H1 (cell line): ENCODE results near the gene SPATA31E1. TPM values are rescaled to one million over a fixed set of nuclear protein-coding genes. Genes with fewer than 3 reads are reported as not detected.

Experiments used
- KDM5A ChIP-seq: fragments of 200-600 bp; IDR thresholded peaks from 2 replicates; pipeline ENCODE4 v1.7.1; 2012; ENCODE audit warnings: mild to moderate bottlenecking, low read length, inconsistent platforms, mixed read lengths
- RAD21 ChIP-seq, 2 experiments: IDR thresholded peaks in 1 of 2; conservative IDR thresholded peaks in 1 of 2; 2 replicates each; pipeline ENCODE4 v1.6.1; 2011; ENCODE audit warnings: low read depth in 2 of 2, low read length in 2 of 2, improper control_type of control experiment in 1 of 2, inconsistent platforms in 1 of 2, mild to moderate bottlenecking in 1 of 2, moderate library complexity in 1 of 2
- RNF2 ChIP-seq: fragments of 200-900, 300-1000 bp; sonication (generic); IDR thresholded peaks from 2 replicates; pipeline ENCODE4 v1.7.1; 2016; ENCODE audit warnings: borderline replicate concordance, low read depth, mild to moderate bottlenecking, antibody characterized with exemption, low read length; ENCODE audit not compliant: poor library complexity, severe bottlenecking; ENCODE audit errors: missing control alignments
- ZNF274 ChIP-seq: IDR thresholded peaks from 2 replicates; pipeline ENCODE4 v1.7.0; 2012; ENCODE audit warnings: low read length, borderline replicate concordance; ENCODE audit errors: extremely low read depth
- polyA plus RNA-seq, 7 experiments: library from polyadenylated mRNA; depleted of rRNA in 3 of 7; stranded (reverse) in 5 of 7; unstranded in 2 of 7; fragments of >200 nt in 5 of 7; fragments of 200-250 nt in 2 of 7; gene quantifications; 1 replicate in 5 of 7; 2 replicates in 1 of 7; 4 replicates in 1 of 7; pipeline versions ENCODE4 v1.2.1 to v1.2.3, GENCODE V29; 2011 to 2013; ENCODE audit warnings: missing spikeins in 2 of 7, mixed read lengths in 2 of 7
- total RNA-seq: library from RNA; stranded (reverse); fragmentation: NEBNext Ultra II Directional; extraction: Animal tissue kit (Norgen Biotek cat#: 25700); gene quantifications from 2 replicates; pipeline ENCODE4 v1.2.1, GENCODE V29; 2021
- TF ChIP-seq, protein P1 (sequence below): IDR thresholded peaks from 2 replicates; pipeline ENCODE4 v1.6.1; 2012; ENCODE audit warnings: low read length, inconsistent platforms

Gene SPATA31E1
- total and polyA plus RNA-seq, 2 of the 8 experiments (the other 6 are each of a cell fraction or from before 2014, with no cell fraction given): 0.05 to 0.09 TPM

- TF ChIP-seq KDM5A: no peak
- TF ChIP-seq RNF2: no peak
- no peak for TF ChIP-seq RAD21 (IDR thresholded peaks at IDR 0.05 in 1 of 2, conservative IDR thresholded peaks at IDR 0.05 in 1 of 2; ENCODE audit: low read depth in 2 of 2, low read length in 2 of 2)
- TF ChIP-seq ZNF274: no peak
- TF ChIP-seq, protein P1, sequence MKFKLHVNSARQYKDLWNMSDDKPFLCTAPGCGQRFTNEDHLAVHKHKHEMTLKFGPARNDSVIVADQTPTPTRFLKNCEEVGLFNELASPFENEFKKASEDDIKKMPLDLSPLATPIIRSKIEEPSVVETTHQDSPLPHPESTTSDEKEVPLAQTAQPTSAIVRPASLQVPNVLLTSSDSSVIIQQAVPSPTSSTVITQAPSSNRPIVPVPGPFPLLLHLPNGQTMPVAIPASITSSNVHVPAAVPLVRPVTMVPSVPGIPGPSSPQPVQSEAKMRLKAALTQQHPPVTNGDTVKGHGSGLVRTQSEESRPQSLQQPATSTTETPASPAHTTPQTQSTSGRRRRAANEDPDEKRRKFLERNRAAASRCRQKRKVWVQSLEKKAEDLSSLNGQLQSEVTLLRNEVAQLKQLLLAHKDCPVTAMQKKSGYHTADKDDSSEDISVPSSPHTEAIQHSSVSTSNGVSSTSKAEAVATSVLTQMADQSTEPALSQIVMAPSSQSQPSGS: no peak
Observed at GRCh38 chr9:87864915-87865314, 17.8 kb upstream of the SPATA31E1 start (continued).
